ENCODE measurements around the gene PDE8A.

PDE8A gene

GRCh38 chr15:84981711-84982300 is at the start of gene PDE8A:
TSS of gene PDE8A (plus strand) at chr15:84981856. CDS start at chr15:84982163, 307 bp downstream.
- peak; percentile 62 for DNase-seq

DNA sequence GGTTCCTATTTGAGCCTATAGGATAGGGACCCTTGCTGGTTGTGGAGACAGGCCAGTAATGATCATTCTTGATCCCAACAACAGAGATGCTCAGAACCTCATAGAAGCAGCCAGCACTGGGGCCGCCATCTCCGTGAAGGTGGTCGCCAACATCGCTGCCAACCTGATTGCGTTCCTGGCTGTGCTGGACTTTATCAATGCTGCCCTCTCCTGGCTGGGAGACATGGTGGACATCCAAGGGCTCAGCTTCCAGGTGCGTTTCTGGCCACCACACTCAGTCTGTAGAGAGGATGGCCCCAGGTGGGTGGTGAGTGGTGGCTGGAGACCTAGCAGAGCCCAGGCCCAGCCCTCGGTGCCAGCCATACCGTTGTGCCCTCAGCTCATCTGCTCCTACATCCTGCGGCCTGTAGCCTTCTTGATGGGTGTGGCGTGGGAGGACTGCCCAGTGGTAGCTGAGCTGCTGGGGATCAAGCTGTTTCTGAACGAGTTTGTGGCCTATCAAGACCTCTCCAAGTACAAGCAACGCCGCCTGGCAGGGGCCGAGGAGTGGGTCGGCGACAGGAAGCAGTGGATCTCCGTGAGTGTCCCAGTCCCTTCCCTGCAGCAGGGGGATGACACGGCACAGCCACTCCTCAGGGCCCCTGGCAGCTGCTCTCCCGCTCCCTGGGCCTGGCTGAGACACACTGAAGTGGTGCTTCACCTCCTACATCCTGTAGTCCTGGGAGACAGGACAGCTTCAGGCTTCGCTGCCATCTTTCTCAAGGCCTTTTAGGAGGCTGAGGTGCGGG is 46.5 kb upstream of the PDE8A start:
- DNase-seq: no peak

DNA sequence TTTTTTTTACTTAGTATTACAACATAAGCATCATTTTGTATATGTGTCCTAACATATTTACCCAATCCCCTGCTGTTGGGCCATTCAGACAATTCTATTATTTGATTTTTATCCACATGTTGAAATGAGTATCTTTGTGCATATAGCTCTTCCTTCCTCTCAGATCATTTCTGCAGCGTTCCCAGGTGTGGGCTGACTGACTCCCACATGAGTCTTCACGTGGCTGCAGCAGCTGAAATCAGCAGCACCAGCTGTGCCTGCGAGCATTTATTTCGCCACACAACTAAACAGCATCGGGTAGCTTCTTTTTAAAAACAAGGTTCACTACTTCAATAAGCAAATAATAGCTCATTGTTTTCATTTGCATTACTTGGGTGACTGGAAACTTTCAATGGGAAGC is 44.5 kb upstream of the PDE8A start:
- DNase-seq: no peak

GRCh38 chr15:84938726-84939125 is 42.9 kb upstream of the PDE8A start:
- no peak for DNase-seq

- DNase-seq: no peak
These were observed 41.3 kb upstream of the PDE8A start for GRCh38 chr15:84940399-84940798.

DNA sequence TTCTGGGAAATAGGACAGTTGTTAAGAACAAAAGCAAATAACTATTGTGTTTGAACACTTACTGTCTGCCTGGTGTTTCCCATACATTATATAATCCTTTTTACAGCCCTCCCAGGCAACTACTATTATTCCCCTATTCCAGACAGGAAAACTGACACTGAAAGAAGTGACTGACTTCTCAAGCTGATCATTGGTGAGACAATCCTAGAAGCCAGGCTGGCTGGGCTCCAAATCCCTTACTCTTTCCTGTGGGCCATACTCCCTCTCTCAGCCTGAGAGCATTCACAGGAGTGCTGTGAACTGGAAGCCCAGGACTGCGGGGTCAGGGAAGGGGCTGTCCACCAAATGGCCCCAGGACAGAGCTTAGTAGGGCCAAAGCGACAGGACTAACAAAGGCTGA is 39.2 kb upstream of the PDE8A start:
- no peak for DNase-seq

- DNase-seq: no peak
These were observed 37.3 kb upstream of the PDE8A start for GRCh38 chr15:84944311-84944710.

DNA sequence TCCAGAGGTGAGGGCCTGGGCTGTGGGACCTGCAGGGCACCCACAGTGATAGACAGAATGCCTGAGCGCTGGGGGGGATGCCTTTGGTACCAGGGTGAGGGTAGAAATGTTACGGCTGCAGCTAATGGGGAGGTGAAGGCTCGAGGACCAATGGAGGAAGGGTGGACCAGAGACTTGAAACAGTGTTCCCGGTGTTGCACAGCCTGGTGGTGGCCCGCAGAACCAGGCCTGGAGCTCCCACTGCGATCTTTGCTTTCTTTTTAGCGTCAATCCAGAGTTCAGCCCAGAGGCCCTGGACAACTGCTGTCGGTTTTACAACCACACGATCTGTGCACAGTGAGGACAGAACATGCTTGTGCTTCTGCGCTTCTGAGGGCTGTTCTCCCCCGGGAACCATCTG is 36.8 kb upstream of the PDE8A start:
- no peak for DNase-seq

DNA sequence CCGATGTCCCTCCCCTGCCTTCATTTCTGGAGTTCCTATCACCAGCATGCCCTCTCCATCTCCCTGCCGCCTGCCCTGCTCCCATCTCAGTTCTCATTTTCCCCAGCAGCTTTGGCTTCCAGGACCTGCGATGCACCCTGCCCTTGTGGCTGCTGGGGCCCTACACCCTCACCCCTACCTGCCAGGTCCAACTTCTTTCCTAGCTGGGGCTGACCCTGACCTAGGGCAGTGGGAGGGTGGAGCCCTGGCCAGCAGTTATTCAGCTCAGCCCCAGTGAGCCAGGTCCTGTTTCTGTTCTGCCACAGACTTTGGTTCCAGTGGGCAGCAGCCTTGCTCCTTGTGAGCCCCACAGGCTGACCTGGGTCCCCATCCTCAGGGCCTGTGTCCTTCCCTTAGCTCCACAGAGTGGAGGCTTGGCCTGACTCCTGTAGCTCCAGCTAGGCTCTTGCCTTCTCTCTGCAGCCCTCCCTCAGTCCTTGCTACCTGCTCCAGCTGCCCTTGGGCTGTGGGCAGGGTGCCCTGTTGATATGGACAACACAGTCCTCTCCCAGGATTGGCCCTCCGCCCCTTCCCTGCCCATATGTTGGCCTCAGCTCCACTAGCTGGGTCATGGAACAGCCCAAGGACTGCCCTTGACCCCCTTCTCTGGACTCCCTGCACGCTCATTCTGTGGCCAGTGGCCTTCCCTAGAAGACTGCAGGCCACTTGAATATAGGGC is 34.7 kb upstream of the PDE8A start:
- DNase-seq: no peak

GRCh38 chr15:84947947-84948830 is 33.5 kb upstream of the PDE8A start:
- DNase-seq: no peak

GRCh38 chr15:84949043-84949442 is 32.6 kb upstream of the PDE8A start:
- no peak for DNase-seq

DNA sequence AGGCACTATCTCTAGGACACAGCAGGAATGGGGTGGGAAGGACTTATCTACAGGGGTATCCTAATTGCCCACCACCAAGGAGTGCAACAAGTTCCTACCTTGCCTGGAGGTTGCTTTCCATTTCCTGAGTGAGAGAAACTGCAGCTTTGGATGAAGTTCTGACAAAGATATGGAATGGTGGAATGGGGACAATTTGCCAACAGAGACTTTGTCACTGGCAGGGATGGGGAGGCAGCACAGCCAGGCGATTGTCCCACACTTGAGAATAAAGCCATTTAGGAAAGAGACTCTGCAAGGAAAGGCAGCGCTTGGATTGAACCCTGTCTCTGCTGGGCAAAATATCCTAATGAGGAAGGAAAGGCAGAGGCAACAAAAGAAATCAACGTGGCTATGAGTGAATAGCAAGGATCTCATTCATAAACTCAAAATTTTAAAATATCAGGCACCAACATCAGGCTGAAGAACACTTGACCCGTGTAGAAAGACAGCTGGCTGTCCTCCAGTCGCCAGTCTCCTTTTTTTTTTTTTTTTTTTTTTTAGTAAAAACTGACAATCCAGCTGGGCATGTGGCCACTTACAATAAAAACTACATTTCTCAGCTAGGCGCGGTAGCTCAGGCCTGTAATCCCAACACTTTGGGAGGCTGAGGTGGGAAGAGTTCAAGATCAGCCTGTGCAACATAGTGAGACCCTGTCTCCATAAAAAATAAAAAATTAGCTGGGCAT is 31.6 kb upstream of the PDE8A start:
- no peak for DNase-seq

GRCh38 chr15:84950570-84951111 is 31.0 kb upstream of the PDE8A start:
- DNase-seq: no peak

DNA sequence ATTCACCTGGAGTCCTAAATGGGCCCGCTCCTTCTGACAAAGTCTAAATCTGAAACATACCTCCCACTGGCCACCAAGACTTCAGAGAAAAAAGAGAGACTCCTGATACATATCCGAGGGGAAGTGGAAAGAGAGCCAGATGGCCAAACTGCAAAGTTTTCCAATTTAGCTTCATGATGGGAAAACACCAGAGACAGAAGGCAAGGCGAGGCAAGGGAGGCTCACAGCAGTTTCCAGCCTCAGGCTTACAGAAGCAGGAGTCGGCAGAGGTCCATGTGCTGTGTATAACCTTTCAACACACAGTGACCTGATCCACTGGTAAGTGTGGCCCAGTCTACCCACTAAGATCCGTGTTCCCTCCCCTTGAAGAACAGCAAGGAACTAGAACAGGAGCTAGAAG is 29.9 kb upstream of the PDE8A start:
- DNase-seq: no peak

DNA sequence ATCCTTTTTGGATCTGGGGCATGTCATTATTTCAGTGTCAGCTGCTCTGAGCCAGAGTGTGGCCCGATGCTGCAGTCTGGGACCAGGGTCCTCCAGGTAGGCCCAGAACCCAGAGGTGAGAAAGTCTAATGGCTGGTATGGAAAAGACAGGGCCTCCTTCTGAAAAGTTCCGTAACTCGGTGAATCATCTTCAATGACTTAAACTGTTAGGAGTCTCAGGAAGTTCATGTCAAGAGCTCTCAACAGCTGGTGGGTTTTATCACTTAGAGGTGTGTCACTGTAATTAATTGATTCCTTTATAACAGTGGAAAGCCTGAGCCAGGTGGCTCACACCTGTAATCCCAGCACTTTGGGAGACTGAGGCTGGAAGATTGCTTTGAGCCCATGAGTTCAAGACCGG is 28.5 kb upstream of the PDE8A start:
- DNase-seq: no peak

DNA sequence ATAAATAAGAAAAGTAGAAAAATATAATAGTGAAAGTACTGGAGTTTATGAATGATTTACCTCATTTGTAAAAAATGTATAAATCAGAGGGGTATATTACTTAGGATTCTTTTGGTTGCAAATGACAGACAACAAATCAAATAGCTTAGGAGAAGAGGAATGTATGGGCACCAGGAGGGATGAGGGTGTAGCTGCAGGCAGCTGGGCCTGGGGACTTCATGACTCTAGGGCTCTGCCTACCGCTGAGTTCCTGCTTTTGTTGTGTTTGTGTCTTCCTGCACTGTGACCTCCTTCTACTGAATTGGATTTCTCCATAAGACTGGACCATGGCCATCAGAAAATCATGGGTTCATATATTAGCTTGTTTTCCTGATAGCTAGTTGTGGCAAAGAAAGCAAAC is 27.9 kb upstream of the PDE8A start:
- DNase-seq: no peak

DNA sequence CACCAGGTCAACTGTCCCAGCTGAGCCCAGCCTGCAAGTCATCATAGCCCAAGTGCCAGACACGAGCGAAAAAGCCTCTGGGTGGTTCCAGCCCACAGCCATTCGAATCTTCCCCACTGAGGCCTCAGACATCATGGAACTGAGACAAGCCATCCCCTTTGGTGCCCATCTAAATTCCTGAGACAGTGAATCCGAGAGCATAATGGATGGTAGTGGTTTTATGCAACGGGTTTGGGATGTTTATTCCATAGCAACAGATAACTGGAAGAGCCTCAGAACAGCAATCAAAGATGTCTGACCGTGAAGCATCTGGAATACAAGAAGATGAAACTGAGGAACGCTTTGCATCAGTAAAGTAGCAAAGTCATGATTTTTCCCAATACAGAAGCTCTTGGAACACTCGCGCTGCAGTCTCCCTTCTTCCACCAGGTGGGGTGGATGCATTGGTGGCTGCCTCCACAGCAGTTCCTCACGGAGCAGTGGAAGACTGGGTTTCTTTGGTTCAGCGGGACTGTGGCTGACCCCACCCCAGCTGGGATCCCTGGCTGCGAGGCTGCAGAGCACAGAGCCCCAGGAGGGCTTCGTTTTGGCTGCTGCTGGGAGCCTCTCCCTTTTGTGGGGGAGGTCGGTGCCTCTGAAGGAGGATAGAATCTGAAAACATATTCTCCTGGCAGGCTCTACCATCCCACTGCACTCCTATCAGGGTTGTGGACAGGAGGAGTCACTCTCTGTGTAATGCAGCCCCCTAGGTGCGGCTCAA is 26.4 kb upstream of the PDE8A start:
- peak; percentile 10 for DNase-seq

DNA sequence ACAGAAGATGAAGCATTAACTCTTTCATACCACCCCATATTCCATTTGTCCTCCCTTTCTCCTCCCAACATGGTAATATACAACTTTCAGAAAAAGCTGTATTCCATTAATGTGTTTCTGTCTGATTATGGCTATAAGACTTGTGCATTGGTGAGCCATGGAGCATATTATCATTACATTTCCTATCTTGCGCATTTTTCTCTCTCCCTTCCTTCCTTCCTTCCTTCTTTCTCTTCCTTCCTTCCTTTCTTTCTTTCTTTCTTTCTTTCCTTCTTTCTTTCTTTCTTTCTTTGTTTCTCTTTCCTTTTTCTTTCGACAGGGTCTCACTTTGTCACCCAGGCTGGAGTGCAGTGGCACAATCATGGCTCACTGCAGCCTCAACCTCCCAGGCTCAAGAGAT is 25.5 kb upstream of the PDE8A start:
- DNase-seq: no peak

- no peak for DNase-seq
These were observed 21.1 kb upstream of the PDE8A start for GRCh38 chr15:84960391-84961113.

DNA sequence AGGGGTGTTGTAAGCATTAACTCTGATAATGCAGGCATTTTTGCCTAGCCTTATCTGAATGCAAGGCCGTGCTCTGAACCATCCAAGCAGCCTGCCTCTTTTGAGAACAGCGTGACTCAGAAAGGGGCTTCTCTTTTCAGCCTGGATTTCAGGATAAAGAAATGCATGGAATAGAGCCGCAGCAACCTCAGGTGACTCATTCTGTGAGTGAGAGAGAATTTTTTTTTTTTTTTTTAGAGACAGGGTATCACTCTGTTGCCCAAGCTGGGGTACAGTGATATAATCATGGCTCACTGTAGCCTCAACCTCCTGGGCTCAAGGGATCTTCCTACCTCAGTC is 20.6 kb upstream of the PDE8A start:
- no peak for DNase-seq

- DNase-seq: no peak
These were observed 19.9 kb upstream of the PDE8A start for GRCh38 chr15:84961707-84962106.

Measured in stimulated activated naive CD4-positive, alpha-beta T cell treated with Interleukin-2 at 50 U/mL for 16 hours (primary cell).